ENCODE measurements around the gene P2RY12. TPM values are rescaled to one million over a fixed set of nuclear protein-coding genes. Genes with fewer than 3 reads are reported as not detected.
A peak's percentile ranks its signal among the peaks of the same experiment; 100 is the strongest.

The P2RY12 gene
- polyA plus RNA-seq, 2 of the 4 experiments (the other 2 are of a cell fraction) = not detected

DNA sequence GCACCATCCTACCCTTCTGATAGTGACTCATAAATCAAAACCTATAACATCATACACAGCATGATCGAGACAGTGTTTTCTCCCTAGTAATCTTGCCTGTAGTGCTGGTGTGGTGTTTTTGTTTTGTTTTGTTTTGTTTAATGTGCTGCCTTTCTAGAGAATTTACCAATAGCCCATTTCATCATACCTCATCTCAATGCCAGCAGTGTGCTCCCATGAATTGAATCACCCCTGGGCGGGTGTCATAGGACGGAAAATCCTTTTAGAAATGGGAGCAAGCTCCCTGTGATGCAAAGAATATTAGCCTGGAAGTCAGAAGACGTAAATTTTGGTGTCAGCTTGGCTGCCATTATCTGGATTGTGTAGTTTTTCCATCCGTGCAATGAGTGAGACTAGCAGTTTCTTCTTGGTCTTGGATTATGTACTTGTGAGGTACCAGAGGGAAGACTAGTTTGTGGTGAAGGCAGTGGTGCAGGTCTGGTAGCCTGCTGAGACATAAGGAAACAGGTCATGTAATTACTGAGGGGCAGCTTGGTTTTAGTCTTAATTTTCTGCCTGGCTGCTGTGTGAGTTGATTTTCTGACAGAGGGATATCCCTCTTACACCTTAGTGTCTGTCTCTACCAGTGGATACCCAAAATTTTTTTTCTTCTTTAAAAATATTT, 46.4 kb upstream of the P2RY12 start:
- H3K27ac ChIP-seq = no peak overlapping the region
- TF ChIP-seq, protein P1, sequence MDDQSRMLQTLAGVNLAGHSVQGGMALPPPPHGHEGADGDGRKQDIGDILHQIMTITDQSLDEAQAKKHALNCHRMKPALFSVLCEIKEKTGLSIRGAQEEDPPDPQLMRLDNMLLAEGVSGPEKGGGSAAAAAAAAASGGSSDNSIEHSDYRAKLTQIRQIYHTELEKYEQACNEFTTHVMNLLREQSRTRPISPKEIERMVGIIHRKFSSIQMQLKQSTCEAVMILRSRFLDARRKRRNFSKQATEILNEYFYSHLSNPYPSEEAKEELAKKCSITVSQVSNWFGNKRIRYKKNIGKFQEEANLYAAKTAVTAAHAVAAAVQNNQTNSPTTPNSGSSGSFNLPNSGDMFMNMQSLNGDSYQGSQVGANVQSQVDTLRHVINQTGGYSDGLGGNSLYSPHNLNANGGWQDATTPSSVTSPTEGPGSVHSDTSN (IDR thresholded peaks at IDR 0.05) = no peak
- no peak for TF ChIP-seq CBX8 (IDR thresholded peaks at IDR 0.05)
- DNase-seq (ENCODE audit: low read depth in 1 of 2, low spot score in 1 of 2) = no peak
- peaks cover 33% of the 10 kb centered on the region for H3K4me1 ChIP-seq
- no peak for ATAC-seq
- CTCF ChIA-PET = interaction anchor here (0.8 to 2.1 kb wide), 5 partner anchors 9 to 408 kb away, joined by 3 to 8 read pairs (median 3); partner anchors contain the start of gene IGSF10
- FAIRE-seq = no peak
- POLR2A ChIA-PET = no interaction called here
- no peak overlapping the region for H3K4me3 ChIP-seq
- no peaks in the 10 kb centered on the region for H3K9me3 ChIP-seq
- no peak overlapping the region for H3K4me2 ChIP-seq
- 85% methylated on average over 5 of the region's 5 CpGs for WGBS (ENCODE audit: missing lambda C conversion rate)

DNA sequence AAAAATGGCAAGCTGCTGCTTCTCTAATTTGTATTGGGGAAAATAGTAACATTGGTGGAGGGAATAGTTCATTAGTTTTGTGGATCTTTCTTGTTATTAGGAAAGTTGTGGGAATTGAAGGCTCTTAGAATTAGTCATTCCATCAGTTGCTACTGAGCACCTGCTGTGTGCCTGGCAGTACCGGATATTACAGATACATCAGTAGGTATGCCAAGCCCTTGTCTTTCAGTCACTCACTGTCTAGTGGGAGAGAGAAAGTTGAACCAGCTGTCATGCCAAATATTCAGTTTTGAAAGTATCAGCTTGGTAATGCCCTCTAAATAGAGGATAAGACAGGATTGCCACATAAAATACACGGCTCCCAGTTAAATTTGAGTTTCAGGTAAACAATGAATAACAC, 43.8 kb upstream of the P2RY12 start:
- Histone ChIP-seq H3K4me1 (peaks cover 27% of the 10 kb centered on the region), H3K4me3 (no peak overlapping the region), H3K4me2 (no peak overlapping the region), H3K9me3 (no peaks in the 10 kb centered on the region), H3K27ac (no peak overlapping the region)
- no peak for FAIRE-seq
- 61% methylated on average over 2 of the region's 2 CpGs for WGBS (ENCODE audit: missing lambda C conversion rate)
- CTCF ChIA-PET = interaction anchor here (4.6 kb wide), 1 partner anchor 11 kb away, joined by 24 read pairs; no protein-coding TSS in a partner anchor
- DNase-seq (ENCODE audit: low read depth in 1 of 2, low spot score in 1 of 2) = no peak
- no peak for ATAC-seq
- POLR2A ChIA-PET = no interaction called here
- TF ChIP-seq, protein P2, sequence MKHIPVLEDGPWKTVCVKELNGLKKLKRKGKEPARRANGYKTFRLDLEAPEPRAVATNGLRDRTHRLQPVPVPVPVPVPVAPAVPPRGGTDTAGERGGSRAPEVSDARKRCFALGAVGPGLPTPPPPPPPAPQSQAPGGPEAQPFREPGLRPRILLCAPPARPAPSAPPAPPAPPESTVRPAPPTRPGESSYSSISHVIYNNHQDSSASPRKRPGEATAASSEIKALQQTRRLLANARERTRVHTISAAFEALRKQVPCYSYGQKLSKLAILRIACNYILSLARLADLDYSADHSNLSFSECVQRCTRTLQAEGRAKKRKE (CRISPR knock-in tag; IDR thresholded peaks at IDR 0.05; ENCODE audit: low read depth) = no peak

DNA sequence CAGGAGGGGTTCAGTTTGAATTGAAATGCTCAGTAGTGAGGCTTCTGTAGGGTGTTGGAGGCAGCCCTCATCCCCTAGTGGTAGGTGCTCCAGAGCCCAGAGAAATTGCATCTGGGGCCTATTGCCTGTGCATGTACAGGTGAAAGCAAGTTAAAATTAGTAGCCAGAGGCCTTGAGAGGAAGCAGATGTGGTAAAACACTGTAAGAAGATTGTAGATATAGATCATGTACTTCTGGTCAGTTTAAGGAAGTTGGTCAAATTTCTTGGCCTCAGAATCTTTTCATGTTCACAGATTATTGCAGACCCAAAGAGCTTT, 41.7 kb upstream of the P2RY12 start:
- ATAC-seq (peak; percentile 48 to 74; a peak in 4 of 6 replicates), FAIRE-seq (no peak), DNase-seq (ENCODE audit: low read depth in 1 of 2, low spot score in 1 of 2) (peak in 1 of 2 experiments; percentile 14)
- no peaks in the 10 kb centered on the region for H3K9me3 ChIP-seq
- CTCF ChIA-PET = interaction anchor here (0.7 to 4.6 kb wide), 5 partner anchors 9 to 596 kb away, joined by 3 to 24 read pairs (median 4); no protein-coding TSS in a partner anchor
- POLR2A ChIA-PET = no interaction called here
- H3K4me2 ChIP-seq = no peak overlapping the region
- TF ChIP-seq, protein P3, sequence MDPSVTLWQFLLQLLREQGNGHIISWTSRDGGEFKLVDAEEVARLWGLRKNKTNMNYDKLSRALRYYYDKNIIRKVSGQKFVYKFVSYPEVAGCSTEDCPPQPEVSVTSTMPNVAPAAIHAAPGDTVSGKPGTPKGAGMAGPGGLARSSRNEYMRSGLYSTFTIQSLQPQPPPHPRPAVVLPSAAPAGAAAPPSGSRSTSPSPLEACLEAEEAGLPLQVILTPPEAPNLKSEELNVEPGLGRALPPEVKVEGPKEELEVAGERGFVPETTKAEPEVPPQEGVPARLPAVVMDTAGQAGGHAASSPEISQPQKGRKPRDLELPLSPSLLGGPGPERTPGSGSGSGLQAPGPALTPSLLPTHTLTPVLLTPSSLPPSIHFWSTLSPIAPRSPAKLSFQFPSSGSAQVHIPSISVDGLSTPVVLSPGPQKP (IDR thresholded peaks at IDR 0.05; ENCODE audit: low read depth, low read length) = no peak
- H3K4me3 ChIP-seq = no peak overlapping the region
- H3K4me1 ChIP-seq = peaks cover 16% of the 10 kb centered on the region
- 0 out of 6 replicates have a peak overlapping the region, but pooled peaks of 1 of the 2 experiments have one; percentile 26 for H3K27ac ChIP-seq

DNA sequence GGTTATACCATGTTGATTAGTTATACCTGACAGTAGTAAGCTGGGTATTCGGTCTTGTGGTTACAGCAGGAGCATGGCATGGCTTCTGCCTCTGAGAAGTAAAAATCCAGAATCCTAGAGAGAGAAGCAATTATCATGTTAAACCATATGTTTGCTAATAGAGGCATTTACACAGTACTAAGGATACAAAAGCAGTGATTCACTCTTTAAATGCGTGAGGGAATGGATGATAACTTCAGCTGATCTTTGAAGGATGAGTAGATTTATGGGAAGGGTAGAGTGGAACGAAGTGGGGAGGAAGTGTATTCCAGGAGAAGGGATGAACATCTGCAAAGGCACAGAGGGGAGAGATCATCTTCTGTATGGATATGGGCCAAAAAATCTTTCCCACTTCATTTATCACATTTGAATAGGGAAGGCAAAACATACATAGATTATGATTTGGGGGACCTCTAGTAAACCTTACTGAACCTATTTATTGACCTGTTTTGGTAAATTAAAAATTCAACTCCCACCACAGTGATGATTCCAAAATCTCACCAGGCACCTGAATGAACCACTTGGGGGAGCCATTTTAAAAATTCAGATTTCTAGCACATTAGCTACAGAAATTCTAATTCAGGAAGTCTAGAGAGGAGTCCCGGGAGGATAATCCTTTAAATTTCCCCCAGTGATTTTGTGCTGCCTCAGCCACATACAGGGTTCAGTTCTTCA, 41.2 kb upstream of the P2RY12 start:
- Histone ChIP-seq H3K4me2 (peak overlapping the region; percentile 77; the same call in 1 of the 3 replicates), H3K27ac (peak overlapping the region in 1 of 2 experiments; percentile 26; a peak in 1 of 6 replicates), H3K9me3 (no peaks in the 10 kb centered on the region), H3K4me1 (peaks cover 16% of the 10 kb centered on the region), H3K4me3 (no peak overlapping the region)
- WGBS (ENCODE audit: missing lambda C conversion rate) = 38% methylated on average over 4 of the region's 4 CpGs
- POLR2A ChIA-PET = no interaction called here
- CTCF ChIA-PET = interaction anchor here (0.7 to 4.6 kb wide), 5 partner anchors 13 to 595 kb away, joined by 3 to 24 read pairs (median 4); no protein-coding TSS in a partner anchor
- ATAC-seq (peak; percentile 11 to 35; a peak in 3 of 6 replicates), FAIRE-seq (no peak), DNase-seq (ENCODE audit: low read depth in 1 of 2, low spot score in 1 of 2) (peak in 1 of 2 experiments; percentile 12)
- no peak for TF ChIP-seq CBX2 (IDR thresholded peaks at IDR 0.05; ENCODE audit: borderline replicate concordance, low read depth)
- 0 out of 3 replicates have a peak, but pooled peaks have one; percentile 19 for TF ChIP-seq SMC3 (IDR thresholded peaks at IDR 0.05)
- TF ChIP-seq TFCP2L1 (CRISPR knock-in tag; IDR thresholded peaks at IDR 0.05) = no peak
- TF ChIP-seq RAD21 (conservative IDR thresholded peaks at IDR 0.05 in 1 of 2, IDR thresholded peaks at IDR 0.05 in 1 of 2) = peak in 1 of 2 experiments; percentile 28; a peak in 2 of 5 replicates
- TF ChIP-seq, protein P4, sequence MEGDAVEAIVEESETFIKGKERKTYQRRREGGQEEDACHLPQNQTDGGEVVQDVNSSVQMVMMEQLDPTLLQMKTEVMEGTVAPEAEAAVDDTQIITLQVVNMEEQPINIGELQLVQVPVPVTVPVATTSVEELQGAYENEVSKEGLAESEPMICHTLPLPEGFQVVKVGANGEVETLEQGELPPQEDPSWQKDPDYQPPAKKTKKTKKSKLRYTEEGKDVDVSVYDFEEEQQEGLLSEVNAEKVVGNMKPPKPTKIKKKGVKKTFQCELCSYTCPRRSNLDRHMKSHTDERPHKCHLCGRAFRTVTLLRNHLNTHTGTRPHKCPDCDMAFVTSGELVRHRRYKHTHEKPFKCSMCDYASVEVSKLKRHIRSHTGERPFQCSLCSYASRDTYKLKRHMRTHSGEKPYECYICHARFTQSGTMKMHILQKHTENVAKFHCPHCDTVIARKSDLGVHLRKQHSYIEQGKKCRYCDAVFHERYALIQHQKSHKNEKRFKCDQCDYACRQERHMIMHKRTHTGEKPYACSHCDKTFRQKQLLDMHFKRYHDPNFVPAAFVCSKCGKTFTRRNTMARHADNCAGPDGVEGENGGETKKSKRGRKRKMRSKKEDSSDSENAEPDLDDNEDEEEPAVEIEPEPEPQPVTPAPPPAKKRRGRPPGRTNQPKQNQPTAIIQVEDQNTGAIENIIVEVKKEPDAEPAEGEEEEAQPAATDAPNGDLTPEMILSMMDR (IDR thresholded peaks at IDR 0.05) = peak; percentile 50
- TF ChIP-seq ZFP36 (IDR thresholded peaks at IDR 0.05; ENCODE audit: borderline replicate concordance, partially characterized antibody) = no peak
